NT2/D1 (cell line): ENCODE measurements around the gene KANK3.

Experiments
- SUZ12 ChIP-seq: IDR thresholded peaks from 2 replicates; pipeline ENCODE4 v1.6.1; 2011; ENCODE audit not compliant: insufficient read length, insufficient read depth; ENCODE audit errors: extremely low read depth
- YY1 ChIP-seq: IDR thresholded peaks from 2 replicates; pipeline ENCODE4 v1.6.1; 2011; ENCODE audit not compliant: insufficient read length, insufficient read depth
- ZNF274 ChIP-seq: IDR thresholded peaks from 2 replicates; pipeline ENCODE4 v1.6.1; 2011; ENCODE audit warnings: mild to moderate bottlenecking, low read depth, low read length

- TF ChIP-seq ZNF274 (no peak), SUZ12 (no peak), YY1 (no peak)
These were observed 22.4 kb downstream of the KANK3 start for GRCh38 chr19:8320564-8321066.
